ENCODE data around the gene STIM1.

DNA sequence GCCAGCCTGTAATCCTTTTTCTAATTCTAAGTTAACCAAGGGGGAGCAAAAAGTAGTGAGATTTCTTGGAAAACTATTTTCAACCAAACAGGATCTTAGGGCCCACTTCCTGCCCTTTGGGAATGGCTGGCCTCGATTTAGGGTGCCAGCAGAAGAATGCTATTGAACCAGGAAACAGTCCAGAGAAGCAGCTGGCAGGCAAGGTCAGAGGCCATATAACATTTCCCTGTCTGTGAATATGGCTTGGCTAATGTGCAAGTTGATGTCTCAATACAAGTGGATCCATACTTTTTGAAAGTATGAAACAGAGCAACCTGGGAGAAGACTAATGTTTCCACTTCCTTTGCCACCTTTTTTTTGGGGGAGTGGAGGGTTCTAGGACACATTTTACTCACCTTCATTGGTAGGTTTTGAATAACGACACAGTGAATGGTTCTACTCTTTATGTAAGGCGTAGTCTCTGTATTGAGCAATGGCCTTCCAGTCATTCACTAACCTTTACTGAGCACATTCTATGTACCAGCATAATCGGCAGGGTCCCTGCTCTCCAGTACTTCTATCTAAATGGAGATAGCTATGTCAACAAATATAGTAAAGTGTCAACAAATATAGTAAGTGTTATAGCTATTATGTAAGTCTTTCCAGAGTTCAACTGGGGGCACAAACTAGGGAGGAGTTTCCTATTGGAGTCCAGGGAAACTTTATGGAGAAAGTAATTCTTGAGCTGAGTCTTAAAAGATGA, 204.9 kb downstream of the STIM1 start:
- TF ChIP-seq, protein P1, sequence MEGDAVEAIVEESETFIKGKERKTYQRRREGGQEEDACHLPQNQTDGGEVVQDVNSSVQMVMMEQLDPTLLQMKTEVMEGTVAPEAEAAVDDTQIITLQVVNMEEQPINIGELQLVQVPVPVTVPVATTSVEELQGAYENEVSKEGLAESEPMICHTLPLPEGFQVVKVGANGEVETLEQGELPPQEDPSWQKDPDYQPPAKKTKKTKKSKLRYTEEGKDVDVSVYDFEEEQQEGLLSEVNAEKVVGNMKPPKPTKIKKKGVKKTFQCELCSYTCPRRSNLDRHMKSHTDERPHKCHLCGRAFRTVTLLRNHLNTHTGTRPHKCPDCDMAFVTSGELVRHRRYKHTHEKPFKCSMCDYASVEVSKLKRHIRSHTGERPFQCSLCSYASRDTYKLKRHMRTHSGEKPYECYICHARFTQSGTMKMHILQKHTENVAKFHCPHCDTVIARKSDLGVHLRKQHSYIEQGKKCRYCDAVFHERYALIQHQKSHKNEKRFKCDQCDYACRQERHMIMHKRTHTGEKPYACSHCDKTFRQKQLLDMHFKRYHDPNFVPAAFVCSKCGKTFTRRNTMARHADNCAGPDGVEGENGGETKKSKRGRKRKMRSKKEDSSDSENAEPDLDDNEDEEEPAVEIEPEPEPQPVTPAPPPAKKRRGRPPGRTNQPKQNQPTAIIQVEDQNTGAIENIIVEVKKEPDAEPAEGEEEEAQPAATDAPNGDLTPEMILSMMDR (IDR thresholded peaks at IDR 0.05): no peak
- no peak for TF ChIP-seq POLR2A (IDR thresholded peaks at IDR 0.05)

All from right lobe of liver (tissue), 4 donors.